ENCODE results near the gene AMBP.
A peak's percentile ranks its signal among the peaks of the same experiment; 100 is the strongest.

The AMBP gene

DNA sequence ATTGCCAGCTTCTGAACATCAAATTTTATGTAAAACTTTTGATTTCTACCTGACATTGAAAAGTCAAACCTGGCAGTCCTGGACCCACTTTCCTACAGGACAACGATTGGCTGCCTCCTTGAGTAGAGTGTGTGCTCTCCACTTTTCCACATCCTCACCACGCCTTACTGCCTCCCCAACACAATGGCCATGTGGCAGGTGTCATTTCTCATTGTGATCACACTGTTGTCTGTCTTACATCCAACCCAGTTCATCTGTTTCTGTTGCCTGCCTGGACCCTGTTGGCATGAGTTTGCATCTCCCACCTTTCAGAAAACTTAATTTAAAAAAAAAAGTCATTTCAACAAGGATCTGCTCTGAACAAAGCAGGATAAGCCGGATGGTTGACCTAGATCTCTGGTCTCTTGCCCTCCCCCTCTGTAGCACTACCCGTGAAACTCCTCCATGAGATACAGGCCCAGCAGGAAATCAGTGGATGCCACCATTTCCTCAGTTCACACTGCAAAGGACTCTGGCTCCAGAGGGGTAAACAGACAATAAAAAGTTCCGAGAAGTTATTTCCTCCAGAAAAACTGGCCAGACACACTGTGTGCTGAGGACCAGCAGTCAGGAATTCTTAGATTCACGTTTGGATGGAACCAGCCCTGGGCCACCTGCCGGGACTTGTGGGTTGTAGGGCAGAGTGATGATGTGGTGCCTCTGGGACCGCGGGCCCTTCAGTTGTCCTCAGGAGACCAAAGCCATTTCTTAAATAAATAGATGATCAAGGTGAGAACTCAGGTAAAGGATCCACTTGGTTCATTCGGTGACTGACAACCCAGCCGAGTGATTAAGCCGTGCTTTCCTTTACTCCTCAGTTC, 48.6 kb downstream of the AMBP start:
- DNase-seq, result no peak

DNA sequence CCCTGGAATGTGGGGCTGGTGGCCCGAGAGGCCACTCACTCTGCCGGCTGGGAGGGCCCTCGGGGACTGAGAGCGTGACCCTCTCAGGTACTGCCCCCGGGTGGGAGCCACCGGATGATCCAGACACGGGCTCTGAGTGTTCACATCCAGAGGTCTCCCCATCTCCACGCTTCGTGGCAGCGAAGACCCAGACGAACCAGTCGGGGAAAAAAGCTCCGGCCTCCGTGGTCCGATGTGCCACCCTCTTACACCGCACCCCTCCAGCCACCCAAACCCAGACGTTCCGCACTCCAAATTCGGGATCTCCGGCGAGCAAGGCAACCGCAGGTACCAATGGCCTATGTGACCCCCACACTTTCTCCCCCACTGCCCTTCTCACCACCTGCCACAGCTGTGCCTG, 49.5 kb downstream of the AMBP start:
- DNase-seq, result no peak

DNA sequence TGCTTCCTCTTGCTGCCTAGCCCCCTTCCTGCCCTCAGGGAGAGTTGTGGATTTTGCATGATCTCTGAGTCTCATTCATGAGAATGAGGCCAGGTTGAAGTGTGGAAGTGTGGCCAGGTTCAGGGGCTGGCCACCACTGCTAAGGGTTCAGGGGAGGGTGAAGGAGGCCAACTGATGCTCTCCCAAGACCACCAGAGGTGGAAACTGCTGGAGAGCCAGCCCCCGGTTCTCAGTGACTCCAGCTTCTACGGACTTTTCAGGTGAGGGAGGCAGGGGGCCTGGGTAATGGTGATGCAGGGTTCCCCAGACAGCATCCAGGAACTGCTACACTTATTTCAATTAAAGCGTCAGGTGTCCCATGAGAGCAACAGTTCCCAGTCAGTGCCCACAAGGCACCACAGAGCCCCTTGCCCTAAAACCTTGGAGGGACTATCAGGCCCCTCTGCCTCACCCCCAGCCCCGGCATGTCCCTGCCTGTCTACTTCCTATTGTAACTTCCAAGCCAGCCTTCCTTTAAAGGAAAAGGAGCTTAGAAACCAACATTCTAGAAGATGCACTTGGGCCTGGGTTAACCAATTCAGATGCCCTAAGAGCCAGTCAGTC, 50.1 kb downstream of the AMBP start:
- DNase-seq, result no peak

DNA sequence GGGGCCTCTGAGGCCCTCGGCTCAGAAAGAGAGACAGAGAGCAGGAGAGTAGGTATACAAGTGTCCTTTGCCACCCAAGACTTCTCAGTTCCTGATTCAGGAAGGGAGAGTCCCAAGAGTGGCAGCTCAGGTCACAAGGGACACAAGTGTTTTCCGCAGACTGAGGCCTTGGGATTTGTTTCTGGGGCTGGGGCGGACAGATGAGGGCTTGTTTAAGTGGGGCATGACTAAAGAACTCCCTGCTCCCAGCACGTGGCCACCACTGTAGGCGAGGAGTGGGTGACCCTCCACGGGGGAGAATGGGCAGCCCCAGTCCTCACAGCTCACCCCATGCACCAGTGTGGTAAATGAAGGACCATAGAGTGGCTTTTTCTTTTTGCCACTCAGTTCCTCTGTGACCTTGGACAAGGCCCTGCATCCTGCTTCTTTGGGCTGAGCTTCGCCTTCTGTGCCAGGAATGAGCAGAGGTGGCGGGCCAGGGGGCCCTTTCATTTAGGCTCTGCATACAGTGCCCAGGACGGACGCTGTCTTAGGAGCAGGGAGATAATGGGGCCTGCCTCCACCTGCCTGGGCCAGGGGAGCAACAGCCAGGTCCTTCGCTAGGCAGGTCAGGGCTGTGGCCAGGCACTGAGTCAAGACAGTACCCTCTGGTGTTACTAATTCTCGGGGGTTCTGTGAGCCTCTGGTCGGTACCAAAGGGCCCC, 50.8 kb downstream of the AMBP start:
- no peak for DNase-seq

DNA sequence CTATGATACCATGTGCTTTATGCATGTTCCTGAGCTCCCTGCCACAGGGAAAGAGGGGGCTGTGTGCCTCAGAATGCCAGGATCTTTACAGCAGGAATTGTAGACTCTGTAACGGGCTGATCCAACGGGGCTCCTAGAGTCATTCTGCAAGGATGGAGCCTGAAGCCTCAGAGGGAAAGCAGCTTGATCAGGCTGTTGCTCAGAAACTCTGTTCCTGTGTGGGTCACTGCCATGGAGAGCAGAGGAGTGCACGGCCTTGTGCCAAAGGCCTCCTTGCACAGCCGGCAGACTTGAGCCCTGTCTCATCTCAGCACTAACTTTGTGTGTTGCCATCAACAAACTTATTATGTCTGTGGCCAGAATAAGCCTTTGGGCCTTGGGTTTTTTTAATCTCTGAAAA, 51.8 kb downstream of the AMBP start:
- DNase-seq, result no peak

DNA sequence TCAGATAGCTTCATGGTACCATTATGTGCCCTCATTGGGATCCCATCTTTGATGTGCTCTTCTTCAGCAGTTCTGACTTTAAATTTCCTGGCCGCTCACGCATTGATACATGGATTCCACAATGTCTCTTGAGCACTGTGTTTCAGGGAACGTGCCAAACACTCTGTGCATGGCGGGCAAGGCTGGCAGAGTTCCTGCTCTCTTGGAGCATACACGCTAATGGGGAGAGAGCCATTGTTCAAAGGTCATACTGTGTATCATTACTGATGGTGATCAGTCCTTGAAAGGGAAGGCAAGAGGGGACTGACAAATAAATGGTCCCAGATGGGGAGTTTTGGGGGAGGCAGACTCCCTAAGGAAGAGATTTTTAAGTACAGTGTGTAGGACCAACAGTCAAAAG, 52.3 kb downstream of the AMBP start:
- DNase-seq, result no peak

DNA sequence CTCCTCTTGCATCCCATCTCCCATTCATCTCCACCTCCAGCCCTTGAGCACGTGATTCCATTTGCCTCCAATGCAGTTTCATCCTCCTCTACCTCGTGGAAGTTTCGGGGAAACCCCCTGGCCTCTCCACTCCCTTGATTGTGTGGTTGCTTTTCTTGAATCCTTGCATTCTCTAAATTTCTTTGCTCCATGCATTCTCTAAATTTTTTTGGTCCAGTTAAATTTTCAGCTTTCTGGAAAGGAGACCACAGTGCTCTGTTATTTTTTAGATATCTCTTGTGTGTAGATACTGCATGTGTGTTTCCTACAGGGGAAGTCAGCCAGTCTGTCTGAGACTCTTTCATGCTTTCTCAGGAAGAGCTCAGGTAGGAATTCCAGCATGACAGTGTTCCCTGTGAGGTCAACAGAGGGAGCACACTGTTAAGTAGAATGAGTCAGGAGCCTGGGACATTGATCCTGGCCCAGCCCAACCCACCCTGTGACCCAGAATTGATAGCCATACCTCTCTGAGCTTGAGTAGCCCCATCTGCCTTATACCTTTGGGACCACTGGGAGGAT, 52.8 kb downstream of the AMBP start:
- DNase-seq, result no peak

DNA sequence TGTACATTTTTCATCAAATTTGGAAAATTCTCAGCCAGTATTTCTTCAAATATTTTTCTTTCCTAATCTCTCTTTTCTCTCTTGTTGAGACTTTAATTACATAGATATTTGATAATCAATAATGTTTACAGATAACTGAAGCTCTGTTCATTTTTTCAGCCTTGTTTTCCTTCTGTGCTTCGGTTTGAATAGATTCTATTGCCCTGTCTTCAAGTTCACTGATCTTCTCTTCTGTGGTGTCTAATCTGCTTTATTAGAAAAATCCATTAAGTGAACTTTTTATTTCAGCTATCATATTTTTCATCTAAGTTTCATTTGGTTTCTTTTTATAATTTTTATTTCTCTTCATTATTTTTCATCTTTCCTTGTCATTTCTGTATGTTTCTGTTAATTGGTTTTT, 54.1 kb downstream of the AMBP start:
- no peak for DNase-seq

DNA sequence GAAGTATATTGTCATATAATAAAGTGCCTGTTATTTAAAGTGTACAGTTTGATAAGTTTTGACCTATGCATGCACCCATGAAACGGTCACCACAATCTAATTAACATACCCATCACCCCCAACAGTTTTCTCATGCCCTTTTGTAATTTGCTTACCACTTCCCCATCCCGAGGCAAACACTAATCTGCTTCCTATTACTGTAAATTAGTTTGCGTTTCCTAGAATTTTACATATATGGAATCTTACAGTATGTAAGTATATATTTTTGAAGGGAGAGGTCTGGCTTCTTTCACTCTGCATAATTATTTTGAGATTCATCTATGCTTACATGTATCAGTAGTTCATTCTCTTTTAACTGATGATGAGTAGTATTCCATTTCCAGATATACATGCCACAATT, 56.5 kb downstream of the AMBP start:
- peak; percentile 49 for DNase-seq

DNA sequence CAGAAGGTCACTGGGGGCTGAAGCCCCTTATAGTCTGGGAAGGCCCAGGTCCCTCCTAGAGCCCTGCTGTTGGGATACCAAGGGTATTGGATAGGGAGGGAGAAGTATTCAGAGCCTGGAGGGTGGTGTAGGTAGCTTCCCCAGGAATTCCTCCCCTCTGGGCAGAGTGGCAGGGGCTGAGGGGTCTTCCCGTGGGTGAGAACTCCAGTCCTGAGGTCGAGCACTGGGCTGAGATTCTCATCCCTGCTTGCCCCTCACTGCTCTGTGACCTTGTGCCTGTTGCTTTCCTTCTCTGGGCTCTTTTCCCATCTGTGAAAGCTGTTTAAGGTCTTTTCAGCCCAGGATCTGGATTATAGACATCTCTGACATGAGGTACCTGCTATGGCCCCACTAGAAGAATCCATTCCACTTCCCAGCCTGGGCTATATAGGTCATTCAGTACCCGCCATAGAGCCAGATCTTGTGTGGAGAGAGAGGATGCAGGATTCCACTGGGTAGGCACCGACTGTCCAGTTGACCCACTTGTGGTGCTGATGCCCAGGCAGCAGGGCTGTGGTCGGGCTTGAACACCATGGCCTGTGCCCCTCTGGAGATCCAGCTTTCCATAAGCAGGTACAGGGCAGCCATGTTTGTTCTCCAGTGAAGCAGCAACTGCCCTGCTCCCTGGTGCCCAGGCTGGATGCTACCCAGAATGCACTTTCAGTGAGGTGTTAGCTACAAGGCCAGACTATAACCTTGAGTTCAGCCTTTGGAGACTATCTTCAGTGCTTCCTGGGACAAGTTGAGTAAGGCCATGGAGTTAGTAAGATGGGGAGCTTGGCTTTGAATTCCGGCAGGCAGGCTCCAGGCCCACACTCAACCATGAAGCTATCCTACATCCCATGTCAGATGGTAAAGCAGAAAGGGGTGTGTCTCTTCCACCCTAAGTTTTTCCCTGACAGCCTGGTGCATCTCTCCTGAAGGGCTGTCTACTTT, 60.1 kb downstream of the AMBP start:
- no peak for DNase-seq

DNA sequence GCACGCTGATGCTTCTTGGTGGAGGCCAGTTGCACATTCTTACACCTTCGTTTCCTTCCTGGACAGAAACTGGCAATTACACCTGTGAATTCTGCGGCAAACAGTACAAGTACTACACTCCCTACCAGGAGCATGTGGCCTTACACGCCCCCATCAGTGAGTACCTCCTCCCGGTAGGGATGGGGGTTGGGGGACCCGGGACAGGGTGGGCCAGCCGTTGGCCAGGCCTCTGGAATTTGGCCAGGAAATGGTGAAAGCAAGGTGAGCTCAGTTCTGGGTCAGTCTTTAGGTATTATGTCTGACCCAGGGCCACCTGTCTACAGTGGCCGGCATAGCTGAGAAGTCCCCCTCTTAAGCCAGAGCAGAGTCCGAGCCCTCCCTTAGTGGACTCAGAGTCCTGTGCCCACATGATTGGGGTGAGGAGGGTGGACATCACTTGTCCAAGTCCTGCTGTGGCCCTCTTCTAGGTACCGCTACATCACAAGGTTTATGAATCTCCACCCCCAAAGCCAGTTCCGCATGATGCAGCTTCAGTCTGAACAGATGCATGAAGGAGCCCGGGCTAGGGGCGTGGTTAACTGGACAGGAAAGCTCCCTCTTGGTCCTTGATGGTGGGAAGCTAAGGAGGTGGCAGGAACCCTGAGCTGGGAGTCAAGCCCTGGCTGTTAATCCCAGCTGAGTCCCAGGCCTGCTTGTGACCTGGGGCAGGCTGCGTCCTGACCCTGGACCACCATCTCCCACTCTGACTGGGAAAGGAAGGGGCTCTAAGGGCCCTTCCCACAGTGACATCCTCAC, 61.3 kb downstream of the AMBP start:
- no peak for DNase-seq

DNA sequence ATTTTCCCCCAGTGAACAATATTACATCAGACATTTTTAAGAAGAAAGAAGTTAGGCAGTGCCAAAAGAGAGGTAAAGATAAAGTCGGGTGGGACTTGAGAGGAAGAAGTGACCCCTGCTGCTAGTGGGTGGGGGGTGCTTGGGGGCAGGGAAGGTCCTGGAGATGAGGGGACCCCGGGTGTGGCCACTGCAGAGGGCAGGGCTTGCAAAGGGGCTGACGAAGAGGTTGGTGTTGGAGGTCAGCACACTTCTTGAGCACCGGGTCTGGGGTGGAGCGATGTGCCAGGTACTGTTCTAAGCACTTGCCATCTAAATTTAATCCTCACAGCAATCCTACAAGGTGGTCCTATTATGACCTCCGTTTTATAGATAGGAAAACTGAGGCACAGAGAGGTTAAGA, 62.0 kb downstream of the AMBP start:
- DNase-seq, result no peak

DNA sequence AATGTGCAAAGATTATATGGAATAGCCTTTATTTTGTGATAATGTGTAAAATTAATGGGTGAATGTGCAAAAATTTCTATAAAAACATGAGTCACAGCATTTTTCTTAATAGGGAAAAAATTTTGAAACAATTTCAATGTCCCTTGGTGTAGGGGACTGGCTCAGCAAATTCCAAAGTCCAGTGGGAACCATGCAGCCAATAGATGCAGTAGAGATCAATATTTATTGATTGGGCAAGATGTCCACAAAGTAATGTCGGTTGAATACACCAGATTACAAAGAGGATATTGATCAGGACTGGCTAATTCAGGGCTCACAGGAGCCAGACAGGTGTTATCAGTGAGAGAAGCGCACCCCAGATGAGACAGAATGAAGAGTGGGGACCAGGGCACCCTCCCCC, 62.5 kb downstream of the AMBP start:
- no peak for DNase-seq

DNA sequence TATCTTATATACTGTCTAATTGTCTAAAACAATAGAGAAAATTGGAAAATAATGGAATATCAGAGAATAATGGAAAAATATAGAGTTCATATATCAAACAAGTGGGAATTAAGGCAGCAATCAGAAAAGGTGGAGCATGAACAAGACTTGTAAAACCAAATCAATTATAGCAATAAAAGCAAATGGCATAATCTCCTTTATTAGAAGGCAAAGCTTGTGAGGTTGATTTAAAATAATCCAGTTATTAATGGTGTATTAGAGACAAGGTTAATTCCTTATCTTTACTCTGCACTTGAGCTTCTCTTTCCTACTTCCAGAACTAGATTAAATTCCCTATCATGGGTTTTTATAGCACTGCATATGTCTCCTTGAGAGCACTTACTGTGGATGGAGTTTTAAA, 64.1 kb downstream of the AMBP start:
- no peak for DNase-seq

DNA sequence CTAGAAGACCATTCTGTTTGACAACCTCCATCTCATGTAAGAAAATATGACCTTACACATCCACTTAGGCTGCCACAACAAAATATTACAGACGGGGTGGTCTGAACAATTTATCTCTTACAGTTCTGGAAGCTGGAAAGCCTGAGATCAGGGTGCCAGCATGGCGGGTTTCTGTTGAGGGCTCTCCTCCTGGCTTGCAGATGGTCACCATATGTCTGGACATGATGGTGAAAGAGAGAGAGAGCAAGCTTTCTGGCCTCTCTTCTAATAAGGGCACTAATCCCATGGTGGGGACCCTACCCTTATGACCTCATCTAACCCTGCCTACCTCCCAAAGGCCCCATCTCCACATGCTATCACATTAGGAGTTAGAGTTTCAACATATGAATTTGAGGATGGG, 66.0 kb downstream of the AMBP start:
- no peak for DNase-seq

DNA sequence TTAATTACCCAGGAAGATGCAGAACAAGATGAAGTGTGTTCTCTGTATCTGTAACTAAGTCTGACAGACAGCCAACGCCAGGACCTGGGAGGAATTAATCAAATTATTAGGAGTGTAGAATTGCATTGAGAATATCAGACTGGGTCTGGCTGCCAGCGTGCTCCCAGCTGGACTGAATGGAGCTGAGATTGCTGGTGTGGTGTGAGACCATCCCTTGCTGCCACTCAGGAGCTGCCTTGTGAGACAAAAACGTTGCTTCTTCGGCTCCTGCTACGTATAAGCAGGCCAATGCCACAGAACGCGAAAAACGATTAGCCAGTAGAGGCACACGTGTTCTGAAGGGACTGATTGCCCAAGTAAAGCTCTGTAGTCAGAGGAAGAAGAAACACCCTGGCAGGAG, 66.8 kb downstream of the AMBP start:
- DNase-seq, result no peak
